ENCODE data around the gene TRIO.

GRCh38 chr5:14257995-14258403, 114.9 kb downstream of the TRIO start:
- TF ChIP-seq ZNF274 (IDR thresholded peaks at IDR 0.05; ENCODE audit: borderline replicate concordance, extremely low read depth, low read length) (no peak), EP300 (IDR thresholded peaks at IDR 0.05; ENCODE audit: borderline replicate concordance in 1 of 2, low read depth in 2 of 2, low read length in 2 of 2) (no peak), MAX (IDR thresholded peaks at IDR 0.05) (no peak), POLR2A (IDR thresholded peaks at IDR 0.05; ENCODE audit: control extremely low read depth in 1 of 2, low read depth in 2 of 2, low read length in 2 of 2) (no peak), CEBPB (IDR thresholded peaks at IDR 0.05; ENCODE audit: low read depth, low read length) (no peak), TBP (IDR thresholded peaks at IDR 0.05; ENCODE audit: low read depth, low read length) (no peak), SIN3A (conservative IDR thresholded peaks at IDR 0.05 in 1 of 2, IDR thresholded peaks at IDR 0.05 in 1 of 2; ENCODE audit: low read depth in 1 of 2, low read length in 2 of 2) (no peak), SP1 (IDR thresholded peaks at IDR 0.05; ENCODE audit: low read depth, low read length) (no peak), YY1 (IDR thresholded peaks at IDR 0.05; ENCODE audit: low read depth, low read length) (no peak), POLR2AphosphoS5 (IDR thresholded peaks at IDR 0.05; ENCODE audit: low read depth, low read length) (no peak)
- TF ChIP-seq, protein P1, sequence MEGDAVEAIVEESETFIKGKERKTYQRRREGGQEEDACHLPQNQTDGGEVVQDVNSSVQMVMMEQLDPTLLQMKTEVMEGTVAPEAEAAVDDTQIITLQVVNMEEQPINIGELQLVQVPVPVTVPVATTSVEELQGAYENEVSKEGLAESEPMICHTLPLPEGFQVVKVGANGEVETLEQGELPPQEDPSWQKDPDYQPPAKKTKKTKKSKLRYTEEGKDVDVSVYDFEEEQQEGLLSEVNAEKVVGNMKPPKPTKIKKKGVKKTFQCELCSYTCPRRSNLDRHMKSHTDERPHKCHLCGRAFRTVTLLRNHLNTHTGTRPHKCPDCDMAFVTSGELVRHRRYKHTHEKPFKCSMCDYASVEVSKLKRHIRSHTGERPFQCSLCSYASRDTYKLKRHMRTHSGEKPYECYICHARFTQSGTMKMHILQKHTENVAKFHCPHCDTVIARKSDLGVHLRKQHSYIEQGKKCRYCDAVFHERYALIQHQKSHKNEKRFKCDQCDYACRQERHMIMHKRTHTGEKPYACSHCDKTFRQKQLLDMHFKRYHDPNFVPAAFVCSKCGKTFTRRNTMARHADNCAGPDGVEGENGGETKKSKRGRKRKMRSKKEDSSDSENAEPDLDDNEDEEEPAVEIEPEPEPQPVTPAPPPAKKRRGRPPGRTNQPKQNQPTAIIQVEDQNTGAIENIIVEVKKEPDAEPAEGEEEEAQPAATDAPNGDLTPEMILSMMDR (IDR thresholded peaks at IDR 0.05; ENCODE audit: control extremely low read depth in 1 of 3, insufficient read depth in 1 of 3, low read depth in 1 of 3, low read length in 3 of 3): no peak
